Smooth muscle cell (in vitro differentiated cells): ENCODE data around the gene RASA1. TPM values are rescaled to one million over a fixed set of nuclear protein-coding genes. Genes with fewer than 3 reads are reported as not detected.

Source experiments
- DNase-seq: peaks from one replicate; lab custom pipeline; 2025; ENCODE audit not compliant: unreplicated experiment; lab: John Stamatoyannopoulos, UW
- H2AFZ ChIP-seq: fragments of 200-600 bp; sonication (generic); 2 replicates; pipeline ENCODE4 v1.6.0; 2016; ENCODE audit warnings: antibody characterized with exemption, low read depth, mild to moderate bottlenecking
- H3F3A ChIP-seq: fragments of 200-600 bp; sonication (generic); 2 replicates; pipeline ENCODE4 v1.6.0; 2017; ENCODE audit warnings: antibody characterized with exemption, low read depth
- H3K27ac ChIP-seq: fragments of 200-600 bp; sonication (generic); 2 replicates; pipeline ENCODE4 v1.5.1; 2016; ENCODE audit warnings: low read depth, mild to moderate bottlenecking
- H3K27me3 ChIP-seq: fragments of 200-600 bp; sonication (generic); 2 replicates; pipeline ENCODE4 v1.6.1; 2016; ENCODE audit warnings: low read depth, mild to moderate bottlenecking
- H3K36me3 ChIP-seq: fragments of 200-600 bp; sonication (generic); 2 replicates; pipeline ENCODE4 v1.5.1; 2016; ENCODE audit warnings: low read depth
- H3K4me1 ChIP-seq: fragments of 200-600 bp; sonication (generic); 2 replicates; pipeline ENCODE4 v1.5.1; 2016; ENCODE audit warnings: low read depth
- H3K4me2 ChIP-seq: fragments of 200-600 bp; sonication (generic); 2 replicates; pipeline ENCODE4 v1.6.0; 2016; ENCODE audit warnings: mild to moderate bottlenecking
- H3K4me3 ChIP-seq: fragments of 200-600 bp; sonication (generic); 2 replicates; pipeline ENCODE4 v1.5.1; 2016; ENCODE audit warnings: mild to moderate bottlenecking
- H3K79me2 ChIP-seq: fragments of 200-600 bp; sonication (generic); 2 replicates; pipeline ENCODE4 v1.6.0; 2016; ENCODE audit warnings: low read depth, mild to moderate bottlenecking
- H3K9ac ChIP-seq: fragments of 200-600 bp; sonication (generic); 2 replicates; pipeline ENCODE4 v1.6.0; 2016; ENCODE audit warnings: low read depth
- H3K9me3 ChIP-seq: fragments of 200-600 bp; sonication (generic); replicated peaks from 2 replicates; pipeline ENCODE4 v1.5.1; 2016; ENCODE audit warnings: low read depth
- H4K20me1 ChIP-seq: fragments of 200-600 bp; sonication (generic); 2 replicates; pipeline ENCODE4 v1.6.0; 2016; ENCODE audit warnings: low read depth
- CTCF ChIP-seq: fragments of 200-600 bp; sonication (generic); IDR thresholded peaks from 2 replicates; pipeline ENCODE4 v1.5.1; 2017; ENCODE audit warnings: borderline replicate concordance, mild to moderate bottlenecking, antibody characterized with exemption; ENCODE audit not compliant: insufficient read depth, poor library complexity, severe bottlenecking
- WGBS: methylation state at CpG from one replicate; pipeline ENCODE4 v1.1.7; 2016; ENCODE audit warnings: low lambda C conversion rate; 5-methylcytosine and 5-hydroxymethylcytosine counted together
- polyA plus RNA-seq: library from polyadenylated mRNA; unstranded; fragments of >200 nt; fragmentation: Nextera tagmentation; extraction: Ambion mirVana; gene quantifications from 2 replicates; pipeline ENCODE4 v1.2.1, GENCODE V29; 2016
- total RNA-seq: library from RNA; depleted of rRNA; stranded (reverse); fragments of >200 nt; gene quantifications from 2 replicates; pipeline ENCODE4 v1.2.3, GENCODE V29; 2014

RASA1 gene
- total and polyA plus RNA-seq, 2 experiments from 2014 or later, result 28.9 to 59.6 TPM

- no peak for DNase-seq
- H4K20me1 ChIP-seq, result peaks cover 90% of the 10 kb centered on the region
- H3K27ac ChIP-seq, result peak overlapping the region; percentile 83
- H3K4me1 ChIP-seq, result peaks cover 4% of the 10 kb centered on the region
- TF ChIP-seq CTCF, result no peak
- no peak overlapping the region for H3K9ac ChIP-seq
- no peak overlapping the region for H2AFZ ChIP-seq
- peaks cover 94% of the 10 kb centered on the region for H3K79me2 ChIP-seq
- no peaks in the 10 kb centered on the region for H3K27me3 ChIP-seq
- no peaks in the 10 kb centered on the region for H3K9me3 ChIP-seq
- no peak overlapping the region for H3K4me2 ChIP-seq
- no peak overlapping the region for H3K4me3 ChIP-seq
- peaks cover 3% of the 10 kb centered on the region for H3F3A ChIP-seq
- H3K36me3 ChIP-seq, result no peaks in the 10 kb centered on the region
- 96% methylated on average over 5 of the region's 5 CpGs for WGBS
These were observed 31.1 kb downstream of the RASA1 start for GRCh38 chr5:87298692-87299362.

GRCh38 chr5:87300176-87300575, 32.5 kb downstream of the RASA1 start:
- no peak for DNase-seq
- no peaks in the 10 kb centered on the region for H3K9me3 ChIP-seq
- H3K4me3 ChIP-seq, result no peak overlapping the region
- H4K20me1 ChIP-seq, result peaks cover 78% of the 10 kb centered on the region
- H3K79me2 ChIP-seq, result peaks cover 94% of the 10 kb centered on the region
- H3K4me1 ChIP-seq, result peaks cover 4% of the 10 kb centered on the region
- H3F3A ChIP-seq, result peaks cover 3% of the 10 kb centered on the region
- H3K4me2 ChIP-seq, result no peak overlapping the region
- no peaks in the 10 kb centered on the region for H3K36me3 ChIP-seq
- peak overlapping the region; percentile 83 for H3K27ac ChIP-seq
- WGBS, result 80% methylated on average over 6 of the region's 6 CpGs
- H3K9ac ChIP-seq, result no peak overlapping the region
- no peak overlapping the region for H2AFZ ChIP-seq
- no peaks in the 10 kb centered on the region for H3K27me3 ChIP-seq
- TF ChIP-seq CTCF, result no peak

- DNase-seq, result no peak
- Histone ChIP-seq H4K20me1 (peaks cover 77% of the 10 kb centered on the region), H3K27me3 (no peaks in the 10 kb centered on the region), H3K36me3 (peaks cover 5% of the 10 kb centered on the region), H3K4me3 (no peak overlapping the region), H3K27ac (peak overlapping the region; percentile 83), H3K79me2 (peaks cover 94% of the 10 kb centered on the region), H3F3A (peaks cover 3% of the 10 kb centered on the region), H3K9me3 (no peaks in the 10 kb centered on the region), H3K4me1 (peaks cover 4% of the 10 kb centered on the region), H3K4me2 (peak overlapping the region; percentile 4), H2AFZ (no peak overlapping the region), H3K9ac (no peak overlapping the region)
- no peak for TF ChIP-seq CTCF
- WGBS, result 36% methylated on average over 2 of the region's 2 CpGs
These were observed 33.1 kb downstream of the RASA1 start for GRCh38 chr5:87300744-87301143.

GRCh38 chr5:87302061-87302460, 34.4 kb downstream of the RASA1 start:
- no peak for DNase-seq
- H3F3A ChIP-seq, result peaks cover 3% of the 10 kb centered on the region
- H3K9ac ChIP-seq, result no peak overlapping the region
- no peaks in the 10 kb centered on the region for H3K27me3 ChIP-seq
- no peak overlapping the region for H3K4me2 ChIP-seq
- no peak overlapping the region for H2AFZ ChIP-seq
- H3K36me3 ChIP-seq, result peaks cover 9% of the 10 kb centered on the region
- H3K4me3 ChIP-seq, result no peak overlapping the region
- peaks cover 93% of the 10 kb centered on the region for H3K79me2 ChIP-seq
- peaks cover 4% of the 10 kb centered on the region for H3K4me1 ChIP-seq
- H3K9me3 ChIP-seq, result no peaks in the 10 kb centered on the region
- TF ChIP-seq CTCF, result no peak
- H4K20me1 ChIP-seq, result peaks cover 70% of the 10 kb centered on the region
- no peak overlapping the region for H3K27ac ChIP-seq
